ENCODE measurements around the gene ASB8.

DNA sequence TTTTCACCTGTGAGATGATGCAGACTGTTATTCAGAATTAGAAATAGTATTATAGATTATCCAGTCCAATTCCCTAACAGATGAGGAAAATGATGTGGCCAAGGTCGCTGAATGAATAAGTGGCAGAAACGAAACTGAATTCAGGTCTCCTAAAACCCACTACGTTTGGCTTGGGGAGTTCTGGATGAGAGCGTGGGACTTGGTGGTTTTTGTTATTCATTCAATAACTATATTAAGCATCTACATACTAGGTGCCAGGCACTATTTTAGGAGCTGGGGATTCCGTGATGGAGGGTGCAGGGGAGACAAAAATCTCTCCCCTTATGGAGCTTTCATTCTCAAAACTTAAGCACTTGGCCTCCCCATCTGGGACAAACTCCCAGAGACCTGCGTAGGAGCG, 25.3 kb upstream of the ASB8 start:
- TF ChIP-seq, protein P1, sequence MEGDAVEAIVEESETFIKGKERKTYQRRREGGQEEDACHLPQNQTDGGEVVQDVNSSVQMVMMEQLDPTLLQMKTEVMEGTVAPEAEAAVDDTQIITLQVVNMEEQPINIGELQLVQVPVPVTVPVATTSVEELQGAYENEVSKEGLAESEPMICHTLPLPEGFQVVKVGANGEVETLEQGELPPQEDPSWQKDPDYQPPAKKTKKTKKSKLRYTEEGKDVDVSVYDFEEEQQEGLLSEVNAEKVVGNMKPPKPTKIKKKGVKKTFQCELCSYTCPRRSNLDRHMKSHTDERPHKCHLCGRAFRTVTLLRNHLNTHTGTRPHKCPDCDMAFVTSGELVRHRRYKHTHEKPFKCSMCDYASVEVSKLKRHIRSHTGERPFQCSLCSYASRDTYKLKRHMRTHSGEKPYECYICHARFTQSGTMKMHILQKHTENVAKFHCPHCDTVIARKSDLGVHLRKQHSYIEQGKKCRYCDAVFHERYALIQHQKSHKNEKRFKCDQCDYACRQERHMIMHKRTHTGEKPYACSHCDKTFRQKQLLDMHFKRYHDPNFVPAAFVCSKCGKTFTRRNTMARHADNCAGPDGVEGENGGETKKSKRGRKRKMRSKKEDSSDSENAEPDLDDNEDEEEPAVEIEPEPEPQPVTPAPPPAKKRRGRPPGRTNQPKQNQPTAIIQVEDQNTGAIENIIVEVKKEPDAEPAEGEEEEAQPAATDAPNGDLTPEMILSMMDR (IDR thresholded peaks at IDR 0.05): no peak
- no peak for TF ChIP-seq EP300 (IDR thresholded peaks at IDR 0.05)
